ENCODE data around the gene FTH1.
A peak's percentile ranks its signal among the peaks of the same experiment; 100 is the strongest.
"Not testable (repeated sequence)": the region's sequence is repeated elsewhere in the genome, so short reads cannot be mapped to it uniquely, and the experiment has no call there.

FTH1 gene

DNA sequence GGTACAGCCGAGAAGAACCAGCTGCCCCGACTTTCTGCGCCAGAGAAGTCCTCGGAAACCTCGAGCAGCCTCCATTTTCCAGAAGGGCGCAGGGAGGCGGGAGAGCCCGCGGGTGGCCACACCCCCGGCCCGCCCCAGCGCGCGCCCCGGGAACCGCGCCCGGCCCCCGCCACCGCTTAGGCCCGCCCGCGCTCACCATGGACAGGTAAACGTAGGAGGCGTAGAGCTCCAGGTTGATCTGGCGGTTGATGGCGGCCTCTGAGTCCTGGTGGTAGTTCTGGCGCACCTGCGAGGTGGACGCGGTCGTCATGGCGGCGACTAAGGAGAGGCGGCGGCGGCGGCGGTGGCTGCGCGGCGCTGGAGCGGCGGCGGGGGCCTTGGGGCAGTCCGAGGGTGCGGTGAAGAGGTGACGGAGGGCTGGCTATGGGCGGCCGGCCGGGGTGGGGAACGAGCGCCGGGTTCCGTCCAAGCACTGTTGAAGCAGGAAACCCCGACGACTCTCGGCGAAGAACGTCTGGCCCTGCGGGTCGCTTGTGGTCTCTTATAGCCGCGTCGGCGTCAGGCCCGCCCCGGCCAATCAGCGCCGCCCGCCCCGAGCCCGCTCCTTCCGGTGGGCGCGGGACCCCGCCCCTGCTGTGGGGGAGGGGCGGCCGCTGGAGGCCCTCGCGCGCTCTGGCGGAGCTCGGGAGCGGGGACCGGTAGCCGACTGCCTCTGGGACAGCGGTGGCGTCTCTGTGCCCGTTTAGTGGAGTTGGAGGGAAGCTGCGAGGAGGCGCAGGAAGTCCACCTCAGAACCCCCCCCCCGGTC is at the start of gene FTH1:
FTH1 (minus strand) TSS at position 519 of the 808 bp plus-strand sequence; CDS start at position 310, 209 bp downstream.
- peak; percentile 79 for DNase-seq

DNA sequence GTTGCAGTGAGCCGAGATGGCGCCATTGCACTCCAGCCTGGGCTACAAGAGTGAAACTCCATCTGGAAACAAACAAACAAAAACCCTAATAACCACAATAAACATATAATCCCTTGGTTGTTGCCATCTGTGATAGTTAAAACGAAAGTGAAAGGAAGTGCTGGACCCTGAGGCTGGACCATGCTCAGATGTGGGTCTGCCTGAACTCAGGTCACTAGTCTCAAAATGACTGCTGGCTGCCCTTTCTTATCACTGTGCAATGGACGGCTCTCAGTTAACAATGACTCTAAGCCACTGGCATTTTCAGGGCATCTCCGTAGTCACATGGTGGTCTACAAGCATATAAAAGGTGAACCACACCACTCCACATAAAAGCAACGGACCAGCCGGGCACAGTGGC is 48.2 kb upstream of the FTH1 start:
- no peak for DNase-seq

DNA sequence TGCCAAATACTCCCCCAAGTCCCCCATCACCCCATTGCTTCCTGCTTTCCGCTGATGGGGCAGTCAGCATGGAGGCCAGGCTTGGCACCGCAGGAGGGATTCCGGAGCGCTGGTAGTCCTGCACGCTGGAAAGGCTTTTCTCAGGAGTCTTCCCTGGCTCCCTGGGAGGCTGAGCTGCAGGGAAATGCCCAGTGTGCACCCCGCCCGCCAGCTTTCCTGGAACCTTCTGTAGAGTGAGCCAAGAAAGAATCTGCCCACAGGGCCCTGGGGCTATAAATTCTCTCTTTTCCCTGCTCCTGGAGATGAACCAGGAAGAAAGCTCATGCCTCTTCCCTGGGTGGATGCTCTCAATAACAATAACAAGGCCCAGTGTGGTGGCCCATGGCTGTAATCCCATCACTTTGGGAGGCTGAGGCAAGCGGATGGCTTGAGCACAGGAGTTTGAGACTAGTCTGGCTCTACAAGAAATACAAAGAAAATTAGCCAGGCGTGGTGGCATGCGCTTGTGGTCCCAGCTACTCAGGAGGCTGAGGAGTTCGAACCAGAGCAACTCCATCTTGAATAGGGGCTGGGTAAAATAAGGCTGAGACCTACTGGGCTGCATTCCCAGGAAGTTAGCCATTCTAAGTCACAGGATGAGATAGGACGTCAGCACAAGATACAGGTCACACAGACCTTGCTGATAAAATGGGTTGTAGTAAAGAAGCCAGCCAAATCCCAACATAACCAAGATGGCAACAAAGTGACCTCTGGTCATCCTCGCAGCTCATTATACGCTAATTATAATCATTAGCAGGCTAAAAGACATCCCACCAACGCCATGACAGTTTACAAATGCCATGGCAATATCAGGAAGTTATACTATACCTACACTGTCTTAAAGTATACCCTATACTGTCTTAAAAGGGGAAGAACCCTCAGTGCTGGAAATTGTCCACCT is 46.4 kb upstream of the FTH1 start:
- DNase-seq: no peak

DNA sequence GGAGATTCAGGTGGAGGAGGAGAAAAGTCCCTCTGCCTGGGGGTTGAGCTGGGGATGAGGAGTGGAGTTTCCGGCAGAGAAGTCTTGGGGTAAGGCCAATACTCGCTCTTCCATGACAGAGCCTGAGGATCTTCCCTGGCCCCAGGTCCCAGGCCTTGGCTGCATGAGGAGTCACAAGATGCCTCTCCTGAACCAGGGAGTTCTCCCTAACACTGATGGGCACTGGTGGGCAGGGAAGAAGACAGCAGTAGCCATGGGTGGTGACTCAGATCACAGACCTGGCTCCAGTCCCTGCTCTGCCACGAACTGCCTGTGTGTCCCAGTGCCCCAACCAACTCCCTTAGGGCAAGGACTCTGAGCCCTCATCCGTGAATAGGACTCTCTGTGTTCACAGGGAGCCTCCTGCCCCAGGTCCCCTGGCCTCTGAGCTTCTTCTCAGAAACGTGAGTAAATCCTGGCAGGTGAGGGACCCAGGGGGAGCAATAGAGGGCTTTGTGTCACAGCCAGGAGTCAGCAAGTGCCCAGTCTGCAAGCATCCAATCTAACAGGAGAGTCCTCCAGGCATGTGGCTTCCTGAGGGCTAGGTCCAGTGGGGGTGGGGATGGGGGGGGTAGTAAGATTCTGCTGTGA is 45.5 kb upstream of the FTH1 start:
- DNase-seq: no peak

DNA sequence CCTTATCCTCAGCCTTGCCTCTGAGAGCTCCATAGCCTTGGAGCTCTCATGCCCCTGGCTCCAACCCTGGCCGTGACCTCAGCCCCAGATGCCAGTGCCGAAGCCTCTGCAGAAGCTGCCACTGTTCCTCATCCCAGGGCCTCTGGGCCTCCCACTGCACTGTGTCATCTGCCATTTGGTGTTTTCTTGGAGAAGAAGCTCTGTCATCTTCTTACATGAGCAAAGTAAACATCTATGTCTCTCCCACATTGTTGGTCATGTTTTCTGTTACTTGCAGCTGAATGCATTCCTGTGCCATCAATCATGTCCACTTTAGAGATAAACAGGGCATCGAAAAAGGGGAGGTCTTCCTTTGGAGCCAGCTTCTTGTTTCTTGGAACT is 45.0 kb upstream of the FTH1 start:
- DNase-seq: no peak

DNA sequence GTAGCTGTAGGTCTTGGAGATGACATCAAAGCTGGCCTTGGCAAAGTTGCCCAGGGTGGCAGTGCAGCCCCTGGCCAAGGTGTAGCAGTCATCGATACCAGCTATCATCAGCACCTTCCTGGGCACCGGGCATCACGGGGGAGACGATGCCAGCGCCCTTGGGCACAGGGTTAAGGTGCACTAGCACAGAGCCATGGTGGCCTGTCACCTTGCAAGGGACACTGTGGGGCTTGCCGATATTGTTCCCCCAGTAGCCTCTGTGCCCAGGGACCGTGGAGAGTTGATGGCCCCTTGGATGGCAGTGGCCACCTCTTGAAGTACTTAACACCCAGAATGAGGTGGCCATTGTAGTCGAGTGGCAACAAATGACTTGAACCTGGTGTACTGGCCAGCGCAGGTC is 44.4 kb upstream of the FTH1 start:
- DNase-seq: no peak

DNA sequence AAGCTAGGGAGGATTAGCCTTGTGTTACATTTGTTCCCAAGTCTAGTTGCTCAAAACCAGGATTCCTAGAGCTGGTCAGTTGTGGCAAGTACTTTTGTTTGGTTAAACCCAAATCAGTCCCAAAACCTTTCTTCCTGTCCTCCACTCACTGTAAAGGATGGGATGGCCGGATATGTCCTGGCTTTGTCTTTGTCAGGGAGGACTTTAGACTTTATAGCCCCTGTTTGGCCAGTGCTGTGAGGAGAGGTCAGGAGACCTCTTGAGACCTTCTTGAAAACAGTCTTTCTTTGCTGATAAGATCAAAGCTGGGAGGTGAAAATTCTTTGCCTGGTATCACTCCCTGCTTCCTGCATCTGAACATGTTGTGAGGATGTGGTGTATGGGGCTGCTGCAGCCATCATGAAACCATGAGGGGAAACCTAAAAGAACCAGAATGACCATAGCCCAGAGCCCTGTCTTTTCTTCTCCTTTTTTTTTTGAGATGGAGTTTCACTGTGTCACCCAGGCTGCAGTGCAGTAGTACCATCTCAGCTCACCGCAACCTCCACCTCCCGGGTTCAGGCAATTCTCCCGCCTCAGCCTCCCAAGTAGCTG is 43.6 kb upstream of the FTH1 start:
- DNase-seq: no peak

DNA sequence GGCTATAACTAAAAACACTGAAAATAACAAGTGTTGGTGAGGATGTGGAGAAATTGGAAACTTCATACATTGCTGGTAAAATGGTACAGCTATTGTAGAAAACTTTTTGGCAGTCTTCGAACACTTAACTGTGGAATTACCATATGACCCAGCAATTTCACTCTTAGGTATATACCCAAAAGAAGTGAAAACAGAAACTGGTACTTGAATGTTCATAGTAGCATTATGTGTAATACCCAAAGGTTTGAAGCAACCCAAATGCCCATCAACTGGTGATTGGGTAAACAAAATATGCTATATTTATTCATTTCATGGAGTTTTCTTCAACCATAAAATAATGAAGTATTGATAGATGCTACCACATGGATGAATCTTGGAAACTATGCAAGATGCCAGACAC is 40.8 kb upstream of the FTH1 start:
- no peak for DNase-seq

DNA sequence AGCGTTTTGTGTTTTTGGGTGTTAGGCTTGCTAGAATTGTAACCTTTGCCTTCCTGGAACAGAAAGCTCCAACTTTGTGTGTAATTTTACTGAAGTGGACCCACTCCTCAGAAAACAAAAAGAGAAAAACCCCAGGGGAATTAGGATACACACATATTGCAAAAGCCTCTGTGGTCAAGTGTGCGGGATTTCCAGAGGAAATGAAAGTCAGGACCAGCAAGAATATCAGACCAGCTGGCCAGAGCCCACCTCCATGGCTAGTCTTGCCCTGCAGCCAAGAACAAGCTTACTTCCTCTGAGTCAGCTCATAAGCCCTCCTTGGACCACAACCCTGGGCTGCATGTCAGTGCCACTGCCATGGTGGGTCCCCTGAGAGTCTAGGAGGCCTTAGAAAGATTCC is 37.0 kb upstream of the FTH1 start:
- no peak for DNase-seq

DNA sequence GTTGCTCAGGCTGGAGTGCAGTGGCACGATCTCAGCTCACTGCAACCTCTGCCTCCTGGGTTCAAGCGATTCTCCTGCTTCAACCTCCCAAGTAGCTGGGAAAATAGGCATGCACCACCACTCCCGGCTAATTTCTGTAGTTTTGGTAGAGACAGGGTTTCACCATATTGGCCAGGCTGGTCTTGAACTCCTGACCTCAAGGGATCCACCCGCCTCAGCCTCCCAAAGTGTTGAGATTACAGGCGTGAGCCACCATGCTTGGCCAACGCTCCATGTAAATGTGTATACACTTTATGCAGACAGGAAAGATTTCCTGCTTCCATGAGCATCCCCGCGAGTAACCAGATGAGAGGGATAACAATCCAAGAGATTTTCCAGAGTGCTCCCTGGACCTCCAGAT is 34.8 kb upstream of the FTH1 start:
- DNase-seq: not testable (repeated sequence)

DNA sequence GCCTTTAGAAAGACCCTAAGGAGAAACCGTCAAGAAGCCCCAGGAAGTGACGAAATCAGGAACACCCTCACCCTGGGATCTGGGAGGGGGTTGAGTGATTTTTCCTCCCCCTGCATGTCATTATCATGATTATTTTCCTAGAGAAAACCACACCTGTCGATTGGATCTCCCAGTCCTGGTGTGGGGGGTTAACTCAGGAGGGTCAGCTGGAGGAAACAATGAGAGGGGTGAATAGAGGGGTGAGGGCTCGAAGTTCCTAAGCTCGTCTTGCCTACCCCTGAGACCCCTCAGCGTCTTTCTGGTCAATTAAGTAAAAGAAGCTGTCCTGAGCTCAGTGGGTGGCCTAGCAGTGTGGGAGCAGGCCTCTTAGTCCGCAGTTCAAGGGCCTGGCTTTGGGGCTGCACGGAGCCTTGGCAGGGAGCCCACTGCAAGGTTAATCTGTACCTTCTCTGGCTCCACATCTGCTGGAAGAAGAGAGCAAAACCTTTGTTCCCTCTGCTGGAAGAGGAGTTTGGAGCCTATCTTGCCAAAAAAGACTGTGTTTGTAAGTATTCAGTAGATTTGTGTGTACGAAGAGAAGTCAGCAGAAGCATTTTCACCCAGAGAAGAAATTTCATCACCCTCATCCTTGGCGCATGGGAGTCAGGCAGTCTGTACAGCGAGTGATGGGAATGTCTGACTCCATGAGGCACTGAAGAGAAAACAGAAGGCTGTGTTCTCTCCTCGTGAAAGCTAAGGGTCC is 34.2 kb upstream of the FTH1 start:
- peak; percentile 83 for DNase-seq

DNA sequence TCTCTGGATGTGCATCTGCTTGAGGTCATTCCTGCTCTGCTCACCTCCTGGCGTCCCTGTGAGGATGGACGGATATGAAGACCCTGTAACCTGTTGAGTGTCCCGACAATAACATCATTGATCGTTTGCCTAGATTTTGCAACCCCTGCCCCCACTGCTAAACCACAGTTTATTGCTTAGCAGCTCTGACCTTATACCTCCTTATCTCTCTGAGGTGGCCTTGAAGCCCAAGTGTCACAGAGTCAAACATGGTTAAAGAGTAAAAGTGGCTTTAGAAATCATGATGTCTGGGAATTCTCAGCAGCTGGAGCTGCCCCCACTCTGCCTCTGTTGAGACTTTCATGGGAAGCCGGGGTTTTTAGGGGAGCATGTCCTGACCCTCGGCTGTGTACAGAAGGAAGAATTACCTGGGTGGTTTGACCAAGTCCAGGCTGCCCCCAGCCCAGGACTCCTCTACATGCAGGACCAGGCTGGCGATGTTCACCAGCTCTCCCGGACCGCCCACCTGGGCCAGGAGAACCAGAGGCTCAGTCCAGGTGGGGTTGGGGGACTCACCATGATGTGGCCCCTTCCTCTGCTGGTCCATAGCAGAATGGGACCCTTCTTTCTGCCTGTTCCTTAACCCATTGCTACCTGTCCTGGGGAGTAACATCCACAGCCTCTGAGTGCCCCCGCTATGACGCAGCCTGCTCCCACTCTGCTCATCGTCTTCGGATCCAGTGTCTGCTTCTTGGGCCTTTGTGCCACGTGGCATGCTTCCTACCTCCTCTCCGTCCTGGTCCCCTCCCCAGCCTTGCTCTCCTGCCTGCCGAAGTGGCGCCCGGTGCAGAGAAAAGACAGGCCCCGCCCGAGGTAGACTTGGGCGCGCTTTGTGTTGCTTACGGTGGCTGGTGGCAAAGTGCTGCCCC is 33.4 kb upstream of the FTH1 start:
- DNase-seq: no peak

DNA sequence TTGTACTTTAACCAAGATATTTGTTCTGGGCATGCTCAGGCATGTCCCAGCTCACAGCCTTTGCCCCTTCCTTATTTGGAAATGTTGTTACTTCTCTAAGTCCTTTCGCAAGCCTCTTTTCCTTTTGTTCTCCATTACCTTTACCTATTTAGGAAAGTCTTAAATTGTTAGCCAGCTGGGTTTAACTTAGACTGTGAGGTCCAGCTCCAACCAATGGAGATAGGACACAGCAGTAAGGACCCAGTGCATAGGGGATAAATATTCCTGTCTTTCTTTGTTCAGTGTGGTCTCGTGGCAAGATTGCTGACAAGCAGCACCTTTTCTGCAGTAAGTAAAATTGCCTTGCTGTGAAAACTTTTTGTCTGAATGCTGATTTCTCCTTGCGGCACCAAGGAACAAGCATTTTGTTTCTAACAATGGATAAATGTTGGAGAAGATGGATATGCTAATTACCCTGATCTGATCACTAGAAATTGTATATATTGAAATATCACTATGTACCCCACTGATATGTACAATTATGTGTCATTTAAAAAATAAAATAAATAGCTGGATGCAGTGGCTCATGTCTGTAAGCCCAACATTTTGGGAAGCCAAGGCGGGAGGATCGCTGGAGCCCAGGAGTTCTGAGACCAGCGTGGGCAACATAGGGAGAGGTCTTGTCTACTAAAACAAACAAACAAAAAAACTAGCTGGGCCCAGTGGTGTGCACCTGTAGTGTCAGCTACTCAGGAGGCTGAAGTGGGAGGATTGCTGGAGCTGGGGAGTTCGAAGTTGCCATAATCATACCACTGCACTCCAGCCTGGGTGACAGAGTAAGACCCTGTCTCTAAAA is 31.9 kb upstream of the FTH1 start:
- DNase-seq: no peak

DNA sequence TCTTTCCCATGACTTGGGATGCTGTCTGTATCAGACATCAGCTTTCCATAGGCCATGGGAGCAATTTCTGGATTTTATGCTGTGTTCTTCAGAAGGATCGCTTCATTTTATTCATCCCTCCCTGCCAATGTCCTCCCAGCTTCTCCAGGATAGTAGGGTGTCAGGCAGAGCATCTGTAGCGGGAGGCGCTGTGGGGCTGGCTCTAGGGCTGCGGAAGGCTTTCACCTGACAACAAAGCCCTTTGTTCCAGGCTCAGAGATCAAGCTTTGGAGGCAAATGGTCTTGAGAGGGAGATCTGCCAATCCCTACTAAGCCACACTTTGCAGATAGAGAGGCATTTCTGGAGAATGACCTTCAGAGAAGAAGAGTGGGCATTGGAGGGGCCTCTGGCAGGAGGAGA is 29.5 kb upstream of the FTH1 start:
- DNase-seq: no peak

DNA sequence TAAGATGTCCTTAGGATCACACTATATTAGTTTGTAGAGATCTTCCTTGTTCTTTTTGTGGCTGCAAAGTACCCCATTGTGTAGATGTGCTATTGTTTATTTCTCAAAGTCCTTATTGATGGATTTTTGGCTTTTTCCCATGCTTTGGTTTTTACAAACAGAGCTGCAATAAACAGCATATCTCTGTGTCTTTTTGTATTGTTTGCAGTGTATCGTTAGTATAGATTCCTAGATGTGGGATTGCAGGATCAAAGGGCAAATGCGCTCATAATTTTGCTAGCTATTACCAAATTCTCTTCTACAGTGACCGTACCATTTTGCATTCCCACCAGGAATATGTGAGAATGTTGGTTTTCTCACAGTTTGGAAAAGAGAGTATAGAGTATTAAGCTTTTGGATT is 27.5 kb upstream of the FTH1 start:
- DNase-seq: no peak

DNA sequence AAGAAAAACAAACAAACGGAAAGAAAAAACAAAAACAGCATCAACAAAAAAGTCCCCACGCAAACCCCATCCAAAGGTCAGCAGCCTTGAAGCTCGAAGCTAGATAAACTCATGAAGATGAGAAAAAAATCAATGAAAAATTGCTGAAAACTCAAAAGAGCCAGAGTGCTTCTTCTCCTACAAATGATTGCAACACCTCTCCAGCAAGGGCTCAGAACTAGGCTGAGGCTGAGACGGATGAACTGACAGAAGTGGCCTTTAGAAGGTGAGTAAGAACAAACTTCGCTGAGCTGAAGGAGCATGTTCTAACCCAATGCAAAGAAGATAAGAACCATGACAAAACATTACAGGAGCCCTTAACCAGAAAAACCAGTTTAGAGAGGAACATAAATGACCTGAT is 18.4 kb upstream of the FTH1 start:
- no peak for DNase-seq

DNA sequence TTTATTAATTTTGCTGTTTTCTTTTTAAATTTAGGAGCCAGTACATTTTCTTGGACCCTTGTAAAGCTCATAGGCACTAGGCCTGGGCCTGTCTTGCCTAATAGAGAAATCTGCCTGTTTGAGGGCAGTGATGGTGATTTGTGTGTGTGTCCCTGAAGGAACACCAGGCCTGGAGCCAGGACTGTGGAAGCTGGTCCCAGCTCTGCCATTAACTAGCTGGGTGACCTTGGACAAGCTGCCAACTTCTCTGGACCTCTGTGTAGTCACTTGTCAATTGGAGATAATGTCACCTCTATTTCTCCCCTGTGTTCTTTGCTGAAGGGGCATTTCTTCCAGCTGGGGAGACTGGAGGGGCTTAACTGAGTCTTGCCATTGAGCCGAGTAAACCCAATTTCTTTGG is 16.0 kb upstream of the FTH1 start:
- DNase-seq: no peak

DNA sequence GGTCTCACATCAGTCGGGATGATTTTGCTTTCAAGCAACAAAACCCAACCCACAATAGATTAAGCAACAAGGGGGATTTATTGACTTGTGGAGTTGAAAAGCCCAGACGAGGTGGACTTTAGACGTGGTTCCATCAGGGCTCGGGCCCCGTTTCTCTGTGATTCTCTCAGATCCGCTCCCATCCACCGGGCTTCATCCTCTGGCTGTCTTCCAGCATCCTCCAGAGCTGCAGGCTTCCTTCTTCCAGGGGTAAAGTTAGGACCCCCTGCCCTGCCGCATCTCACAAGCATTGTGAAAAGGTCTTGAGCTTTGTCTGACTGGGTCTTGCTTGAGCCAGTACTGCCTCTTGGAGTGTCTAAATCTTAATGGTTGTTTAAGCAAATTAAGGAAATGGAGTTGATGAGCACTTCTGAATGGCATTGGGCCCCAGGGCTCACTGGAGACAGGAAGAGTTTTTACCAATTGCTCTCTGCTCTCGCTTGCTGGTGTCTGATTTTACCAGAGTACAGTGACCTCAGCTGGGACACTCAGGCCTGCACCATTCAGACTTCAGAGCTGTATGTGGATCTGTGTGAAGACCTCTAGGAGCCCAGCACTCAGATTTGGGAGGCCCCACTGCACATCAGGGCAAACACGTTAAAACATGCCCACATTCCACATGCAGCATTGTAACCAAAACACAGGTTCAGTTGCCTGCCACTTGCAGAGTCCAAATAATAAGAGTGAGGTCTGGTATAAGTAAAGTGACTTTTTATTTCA is 13.5 kb upstream of the FTH1 start:
- no peak for DNase-seq

All from DMS79 (cell line).